Smooth muscle cell (in vitro differentiated cells): ENCODE measurements around the gene ATF4. TPM values are rescaled to one million over a fixed set of nuclear protein-coding genes. Genes with fewer than 3 reads are reported as not detected.
"Not testable (repeated sequence)": the region's sequence is repeated elsewhere in the genome, so short reads cannot be mapped to it uniquely, and the experiment has no call there.

Source experiments
- DNase-seq: peaks from one replicate; lab custom pipeline; 2025; ENCODE audit not compliant: unreplicated experiment; lab: John Stamatoyannopoulos, UW
- H2AFZ ChIP-seq: fragments of 200-600 bp; sonication (generic); 2 replicates; pipeline ENCODE4 v1.6.0; 2016; ENCODE audit warnings: antibody characterized with exemption, low read depth, mild to moderate bottlenecking
- H3F3A ChIP-seq: fragments of 200-600 bp; sonication (generic); 2 replicates; pipeline ENCODE4 v1.6.0; 2017; ENCODE audit warnings: antibody characterized with exemption, low read depth
- H3K27ac ChIP-seq: fragments of 200-600 bp; sonication (generic); 2 replicates; pipeline ENCODE4 v1.5.1; 2016; ENCODE audit warnings: low read depth, mild to moderate bottlenecking
- H3K27me3 ChIP-seq: fragments of 200-600 bp; sonication (generic); 2 replicates; pipeline ENCODE4 v1.6.1; 2016; ENCODE audit warnings: low read depth, mild to moderate bottlenecking
- H3K36me3 ChIP-seq: fragments of 200-600 bp; sonication (generic); 2 replicates; pipeline ENCODE4 v1.5.1; 2016; ENCODE audit warnings: low read depth
- H3K4me1 ChIP-seq: fragments of 200-600 bp; sonication (generic); 2 replicates; pipeline ENCODE4 v1.5.1; 2016; ENCODE audit warnings: low read depth
- H3K4me2 ChIP-seq: fragments of 200-600 bp; sonication (generic); 2 replicates; pipeline ENCODE4 v1.6.0; 2016; ENCODE audit warnings: mild to moderate bottlenecking
- H3K4me3 ChIP-seq: fragments of 200-600 bp; sonication (generic); 2 replicates; pipeline ENCODE4 v1.5.1; 2016; ENCODE audit warnings: mild to moderate bottlenecking
- H3K79me2 ChIP-seq: fragments of 200-600 bp; sonication (generic); 2 replicates; pipeline ENCODE4 v1.6.0; 2016; ENCODE audit warnings: low read depth, mild to moderate bottlenecking
- H3K9ac ChIP-seq: fragments of 200-600 bp; sonication (generic); 2 replicates; pipeline ENCODE4 v1.6.0; 2016; ENCODE audit warnings: low read depth
- H3K9me3 ChIP-seq: fragments of 200-600 bp; sonication (generic); replicated peaks from 2 replicates; pipeline ENCODE4 v1.5.1; 2016; ENCODE audit warnings: low read depth
- H4K20me1 ChIP-seq: fragments of 200-600 bp; sonication (generic); 2 replicates; pipeline ENCODE4 v1.6.0; 2016; ENCODE audit warnings: low read depth
- CTCF ChIP-seq: fragments of 200-600 bp; sonication (generic); IDR thresholded peaks from 2 replicates; pipeline ENCODE4 v1.5.1; 2017; ENCODE audit warnings: borderline replicate concordance, mild to moderate bottlenecking, antibody characterized with exemption; ENCODE audit not compliant: insufficient read depth, poor library complexity, severe bottlenecking
- WGBS: methylation state at CpG from one replicate; pipeline ENCODE4 v1.1.7; 2016; ENCODE audit warnings: low lambda C conversion rate; 5-methylcytosine and 5-hydroxymethylcytosine counted together
- polyA plus RNA-seq: library from polyadenylated mRNA; unstranded; fragments of >200 nt; fragmentation: Nextera tagmentation; extraction: Ambion mirVana; gene quantifications from 2 replicates; pipeline ENCODE4 v1.2.1, GENCODE V29; 2016
- total RNA-seq: library from RNA; depleted of rRNA; stranded (reverse); fragments of >200 nt; gene quantifications from 2 replicates; pipeline ENCODE4 v1.2.3, GENCODE V29; 2014

Gene ATF4
- total and polyA plus RNA-seq, 2 experiments from 2014 or later: 288 to 421 TPM

- Histone ChIP-seq H3K4me1 (peaks cover 24% of the 10 kb centered on the region), H3K9ac (peak overlapping the region; percentile 68), H3K36me3 (no peaks in the 10 kb centered on the region), H4K20me1 (peaks cover 3% of the 10 kb centered on the region), H3K27ac (peak overlapping the region; percentile 8), H3K4me3 (peak overlapping the region; percentile 72), H3K79me2 (peaks cover 48% of the 10 kb centered on the region), H3K27me3 (no peaks in the 10 kb centered on the region), H3F3A (peaks cover 11% of the 10 kb centered on the region), H3K9me3 (no peaks in the 10 kb centered on the region), H2AFZ (peak overlapping the region; percentile 6), H3K4me2 (peak overlapping the region; percentile 88)
- DNase-seq: no peak
- 38% methylated on average over 18 of the region's 18 CpGs for WGBS
- no peak for TF ChIP-seq CTCF
Measured at GRCh38 chr22:39502789-39503409, 17.5 kb upstream of the ATF4 start.

- no peak overlapping the region for H3K27ac ChIP-seq
- H3K4me3 ChIP-seq: peak overlapping the region; percentile 72
- H3F3A ChIP-seq: peaks cover 11% of the 10 kb centered on the region
- peaks cover 50% of the 10 kb centered on the region for H3K79me2 ChIP-seq
- peaks cover 21% of the 10 kb centered on the region for H3K4me1 ChIP-seq
- no peaks in the 10 kb centered on the region for H3K9me3 ChIP-seq
- H3K4me2 ChIP-seq: peak overlapping the region; percentile 88
- H3K36me3 ChIP-seq: no peaks in the 10 kb centered on the region
- peaks cover 10% of the 10 kb centered on the region for H4K20me1 ChIP-seq
- H3K27me3 ChIP-seq: no peaks in the 10 kb centered on the region
- no peak overlapping the region for H2AFZ ChIP-seq
- no peak overlapping the region for H3K9ac ChIP-seq
- no peak for DNase-seq
- WGBS: 82% methylated on average over 6 of the region's 6 CpGs
- TF ChIP-seq CTCF: no peak
Measured at GRCh38 chr22:39503630-39504029, 16.7 kb upstream of the ATF4 start.

- DNase-seq: no peak
- H3K9ac ChIP-seq: no peak overlapping the region
- H3K27ac ChIP-seq: no peak overlapping the region
- WGBS: 98% methylated on average over 16 of the region's 16 CpGs
- no peaks in the 10 kb centered on the region for H3K9me3 ChIP-seq
- H3K4me2 ChIP-seq: no peak overlapping the region
- peaks cover 55% of the 10 kb centered on the region for H3K79me2 ChIP-seq
- peaks cover 18% of the 10 kb centered on the region for H3K4me1 ChIP-seq
- H3F3A ChIP-seq: peaks cover 11% of the 10 kb centered on the region
- no peak overlapping the region for H3K4me3 ChIP-seq
- H3K27me3 ChIP-seq: no peaks in the 10 kb centered on the region
- TF ChIP-seq CTCF: no peak
- H3K36me3 ChIP-seq: no peaks in the 10 kb centered on the region
- H2AFZ ChIP-seq: no peak overlapping the region
- peaks cover 14% of the 10 kb centered on the region for H4K20me1 ChIP-seq
Measured at GRCh38 chr22:39504071-39504470, 16.3 kb upstream of the ATF4 start.

GRCh38 chr22:39507021-39507420 is 13.3 kb upstream of the ATF4 start:
- Histone ChIP-seq H4K20me1 (peaks cover 29% of the 10 kb centered on the region), H3K79me2 (peaks cover 63% of the 10 kb centered on the region)
- H3K4me1 ChIP-seq, H3K4me3 ChIP-seq, H3K27me3 ChIP-seq, DNase-seq, H3K36me3 ChIP-seq, H3K27ac ChIP-seq, H3K9ac ChIP-seq, H2AFZ ChIP-seq, H3F3A ChIP-seq, H3K9me3 ChIP-seq, H3K4me2 ChIP-seq: not testable (repeated sequence)
- 93% methylated on average over 10 of the region's 10 CpGs for WGBS
